ENCODE data around the gene PEPD.

The PEPD gene

GRCh38 chr19:33394006-33394722 is 127.4 kb downstream of the PEPD start:
- peaks cover 0 to 82% (median 48%) of the 10 kb centered on the region in 4 donors for H3K4me1 ChIP-seq
- H3K36me3 ChIP-seq: peaks cover 0 to under 1% (median 0%) of the 10 kb centered on the region in 3 donors
- H3K27me3 ChIP-seq: no peaks in the 10 kb centered on the region
- peak; percentile 80 to 87 for DNase-seq
- no peak overlapping the region for H3K4me3 ChIP-seq
- no peaks in the 10 kb centered on the region for H3K9me3 ChIP-seq
- H3K27ac ChIP-seq: no peak overlapping the region
- TF ChIP-seq CTCF (IDR thresholded peaks at IDR 0.05): no peak
- intact Hi-C loops (cut with DNase I; ENCODE audit: low total_unique reads): no loop called here

- Histone ChIP-seq H3K27ac (no peak overlapping the region), H3K4me3 (no peak overlapping the region)
These were observed 128.1 kb downstream of the PEPD start for GRCh38 chr19:33393286-33394005.

DNA sequence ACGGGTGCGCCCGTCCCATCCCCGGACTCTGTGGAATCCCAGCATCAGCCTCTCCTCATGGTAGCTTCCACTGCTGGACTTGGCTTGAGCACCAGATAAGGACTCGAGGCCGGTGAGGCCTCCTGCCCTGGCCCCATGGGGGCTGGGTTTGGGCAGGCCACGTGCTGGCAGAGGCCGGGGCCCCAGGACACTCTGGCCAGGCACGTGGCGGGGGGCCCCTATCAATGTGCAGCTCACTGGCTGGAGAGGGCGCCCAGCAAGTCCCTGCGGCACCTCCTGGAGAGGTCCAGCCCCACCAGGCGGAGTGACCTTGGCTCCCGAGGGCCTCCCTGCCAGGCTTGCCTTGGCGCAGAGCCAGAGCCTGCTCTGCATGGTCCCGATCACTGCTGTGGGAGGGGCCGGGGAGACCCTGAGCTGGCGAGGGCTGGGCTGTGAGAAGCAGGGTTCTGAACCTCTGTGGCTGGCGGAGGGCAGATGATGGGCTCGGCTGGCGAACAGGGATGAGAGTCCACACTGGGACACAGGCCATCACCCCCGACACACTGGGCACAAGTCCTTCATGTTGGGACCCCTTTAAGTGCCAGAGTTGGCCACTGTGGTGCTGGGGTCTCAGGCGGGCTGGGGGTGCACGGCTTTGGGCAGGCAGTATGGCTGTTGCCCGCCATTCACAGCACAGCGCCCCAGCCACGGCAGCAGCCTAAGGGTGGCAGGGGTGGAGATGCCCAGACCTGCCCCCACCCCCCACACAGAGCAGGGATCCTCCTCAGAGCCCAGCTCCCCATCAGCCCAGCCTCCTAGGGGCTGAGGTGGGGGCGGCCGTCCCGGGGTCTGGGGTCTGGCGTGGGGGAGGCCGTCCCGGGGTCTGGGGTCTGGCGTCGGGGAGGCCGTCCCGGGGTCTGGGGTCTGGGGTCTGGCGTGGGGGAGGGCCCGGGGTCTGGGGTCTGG is 129.0 kb downstream of the PEPD start:
- no peak overlapping the region for H3K4me3 ChIP-seq
- intact Hi-C loops (cut with DNase I; ENCODE audit: low total_unique reads): no loop called here
- H3K36me3 ChIP-seq: peaks cover 0 to under 1% (median 0%) of the 10 kb centered on the region in 3 donors
- peaks cover 0 to 92% (median 63%) of the 10 kb centered on the region in 4 donors for H3K4me1 ChIP-seq
- H3K27me3 ChIP-seq: no peaks in the 10 kb centered on the region
- peak; percentile 21 to 66 for DNase-seq
- H3K27ac ChIP-seq: no peak overlapping the region
- no peaks in the 10 kb centered on the region for H3K9me3 ChIP-seq
- no peak for TF ChIP-seq CTCF (IDR thresholded peaks at IDR 0.05)

More at GRCh38 chr19:33393286-33394005, 128.1 kb downstream of the PEPD start:
- Histone ChIP-seq H3K27me3 (no peaks in the 10 kb centered on the region), H3K4me1 (peaks cover 0 to 89% (median 55%) of the 10 kb centered on the region in 4 donors), H3K9me3 (no peaks in the 10 kb centered on the region), H3K36me3 (no peaks in the 10 kb centered on the region)
- peak; percentile 20 to 64 for DNase-seq
- TF ChIP-seq CTCF (IDR thresholded peaks at IDR 0.05): no peak
- intact Hi-C loops (cut with DNase I; ENCODE audit: low total_unique reads): no loop called here

DNA sequence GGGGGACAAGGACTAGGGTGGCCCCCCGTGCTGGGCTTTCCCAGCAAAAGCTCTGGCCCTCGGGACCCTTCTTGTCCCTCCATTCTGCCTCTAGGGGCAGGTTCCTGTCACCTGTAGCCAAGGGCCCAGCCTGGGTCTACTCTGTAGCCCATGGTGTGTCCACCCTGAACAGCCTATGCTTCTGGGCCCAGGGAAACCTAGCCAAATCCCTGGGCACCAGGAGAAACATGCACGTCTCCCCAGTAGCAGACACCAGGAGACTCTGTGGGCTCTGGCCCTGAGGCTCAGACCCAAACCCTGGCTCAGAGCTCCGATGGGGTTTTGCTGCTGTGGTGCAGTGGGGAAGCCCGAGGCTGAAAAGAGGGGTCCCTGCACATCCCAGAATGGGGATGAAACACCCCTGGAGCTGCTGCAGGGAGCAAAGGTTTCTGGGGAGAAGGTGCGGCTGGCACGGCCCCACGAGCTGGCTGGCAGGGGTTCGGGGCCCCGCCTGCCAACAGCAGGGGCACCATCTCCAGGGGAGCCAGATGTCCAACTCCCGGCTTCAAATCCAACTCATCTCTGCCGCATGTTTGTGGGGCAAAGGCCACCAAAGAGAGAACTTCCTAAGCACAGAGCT is 129.9 kb downstream of the PEPD start:
- Histone ChIP-seq H3K27ac (no peak overlapping the region), H3K36me3 (peaks cover 4 to 9% (median 7%) of the 10 kb centered on the region in 3 donors), H3K9me3 (no peaks in the 10 kb centered on the region), H3K4me1 (peaks cover 0 to 87% (median 55%) of the 10 kb centered on the region in 4 donors), H3K4me3 (no peak overlapping the region), H3K27me3 (no peaks in the 10 kb centered on the region)
- intact Hi-C loops (cut with DNase I; ENCODE audit: low total_unique reads): no loop called here
- TF ChIP-seq CTCF (IDR thresholded peaks at IDR 0.05): no peak
- peak in 1 of 2 donors; percentile 15 for DNase-seq
